ENCODE measurements around the gene AZU1. TPM values are rescaled to one million over a fixed set of nuclear protein-coding genes. Genes with fewer than 3 reads are reported as not detected.
"Not testable (repeated sequence)": the region's sequence is repeated elsewhere in the genome, so short reads cannot be mapped to it uniquely, and the experiment has no call there.

The AZU1 gene
- total RNA-seq, 1 donor from 2014 or later = not detected

- no peak for DNase-seq
- H3K9me3 Mint-ChIP-seq = no peaks in the 10 kb centered on the region
- H3K4me3 Mint-ChIP-seq = no peak overlapping the region
- peaks cover 54% of the 10 kb centered on the region for H3K36me3 Mint-ChIP-seq (ENCODE audit: low read depth)
- no peaks in the 10 kb centered on the region for H3K27me3 Mint-ChIP-seq
- peaks cover 6% of the 10 kb centered on the region for H3K4me1 Mint-ChIP-seq
- H3K27ac Mint-ChIP-seq = no peak overlapping the region
- intact Hi-C loops (cut with micrococcal nuclease) = no loop called here
These were observed 17.4 kb upstream of the AZU1 start for GRCh38 chr19:810077-810855.

GRCh38 chr19:810883-811489 is 16.7 kb upstream of the AZU1 start:
- Mint-ChIP-seq H3K9me3 (peaks cover 4% of the 10 kb centered on the region), H3K27me3 (no peaks in the 10 kb centered on the region), H3K27ac (no peak overlapping the region), H3K36me3 (ENCODE audit: low read depth) (peaks cover 55% of the 10 kb centered on the region), H3K4me1 (peaks cover 6% of the 10 kb centered on the region), H3K4me3 (no peak overlapping the region)
- no peak for DNase-seq
- intact Hi-C loops (cut with micrococcal nuclease) = no loop called here

GRCh38 chr19:811506-812048 is 16.1 kb upstream of the AZU1 start:
- H3K27ac Mint-ChIP-seq = no peak overlapping the region
- DNase-seq = no peak
- H3K4me1 Mint-ChIP-seq = peaks cover 6% of the 10 kb centered on the region
- H3K36me3 Mint-ChIP-seq (ENCODE audit: low read depth) = peaks cover 60% of the 10 kb centered on the region
- H3K9me3 Mint-ChIP-seq = peaks cover 9% of the 10 kb centered on the region
- intact Hi-C loops (cut with micrococcal nuclease) = no loop called here
- no peaks in the 10 kb centered on the region for H3K27me3 Mint-ChIP-seq
- no peak overlapping the region for H3K4me3 Mint-ChIP-seq

GRCh38 chr19:812049-812746 is 15.4 kb upstream of the AZU1 start:
- H3K27ac Mint-ChIP-seq = no peak overlapping the region
- H3K36me3 Mint-ChIP-seq (ENCODE audit: low read depth) = peaks cover 61% of the 10 kb centered on the region

GRCh38 chr19:812747-813218 is 14.9 kb upstream of the AZU1 start:
- intact Hi-C loops (cut with micrococcal nuclease) = no loop called here
- no peak for DNase-seq
- Mint-ChIP-seq H3K27me3 (no peaks in the 10 kb centered on the region), H3K4me3 (no peak overlapping the region), H3K4me1 (peaks cover under 1% of the 10 kb centered on the region), H3K36me3 (ENCODE audit: low read depth) (peaks cover 55% of the 10 kb centered on the region), H3K27ac (no peak overlapping the region), H3K9me3 (peaks cover 15% of the 10 kb centered on the region)

More at GRCh38 chr19:812049-812746, 15.4 kb upstream of the AZU1 start:
- Mint-ChIP-seq H3K4me1 (peaks cover 6% of the 10 kb centered on the region), H3K4me3 (no peak overlapping the region), H3K9me3 (peaks cover 15% of the 10 kb centered on the region), H3K27me3 (no peaks in the 10 kb centered on the region)
- intact Hi-C loops (cut with micrococcal nuclease) = no loop called here
- no peak for DNase-seq

GRCh38 chr19:813219-814151 is 14.2 kb upstream of the AZU1 start:
- Mint-ChIP-seq H3K4me3 (no peak overlapping the region), H3K36me3 (ENCODE audit: low read depth) (peaks cover 51% of the 10 kb centered on the region), H3K4me1 (no peaks in the 10 kb centered on the region), H3K27ac (no peak overlapping the region), H3K27me3 (no peaks in the 10 kb centered on the region), H3K9me3 (peaks cover 15% of the 10 kb centered on the region)
- intact Hi-C loops (cut with micrococcal nuclease) = no loop called here
- DNase-seq = no peak

GRCh38 chr19:814152-815078 is 13.2 kb upstream of the AZU1 start:
- H3K27ac Mint-ChIP-seq = no peak overlapping the region

GRCh38 chr19:815079-815774 is 12.4 kb upstream of the AZU1 start:
- no peak for DNase-seq
- H3K4me3 Mint-ChIP-seq = no peak overlapping the region
- no peak overlapping the region for H3K27ac Mint-ChIP-seq
- no peaks in the 10 kb centered on the region for H3K4me1 Mint-ChIP-seq
- H3K36me3 Mint-ChIP-seq (ENCODE audit: low read depth) = peaks cover 43% of the 10 kb centered on the region
- intact Hi-C loops (cut with micrococcal nuclease) = no loop called here
- H3K9me3 Mint-ChIP-seq = peaks cover 15% of the 10 kb centered on the region
- peaks cover 4% of the 10 kb centered on the region for H3K27me3 Mint-ChIP-seq

More at GRCh38 chr19:814152-815078, 13.2 kb upstream of the AZU1 start:
- Mint-ChIP-seq H3K4me1 (no peaks in the 10 kb centered on the region), H3K36me3 (ENCODE audit: low read depth) (peaks cover 47% of the 10 kb centered on the region), H3K27me3 (no peaks in the 10 kb centered on the region), H3K4me3 (no peak overlapping the region), H3K9me3 (peaks cover 15% of the 10 kb centered on the region)
- intact Hi-C loops (cut with micrococcal nuclease) = no loop called here
- no peak for DNase-seq

GRCh38 chr19:815775-816499 is 11.7 kb upstream of the AZU1 start:
- H3K36me3 Mint-ChIP-seq (ENCODE audit: low read depth) = peaks cover 39% of the 10 kb centered on the region
- H3K4me1 Mint-ChIP-seq = no peaks in the 10 kb centered on the region
- intact Hi-C loops (cut with micrococcal nuclease) = no loop called here
- peaks cover 6% of the 10 kb centered on the region for H3K27me3 Mint-ChIP-seq
- peaks cover 15% of the 10 kb centered on the region for H3K9me3 Mint-ChIP-seq
- DNase-seq = no peak
- H3K4me3 Mint-ChIP-seq = no peak overlapping the region
- no peak overlapping the region for H3K27ac Mint-ChIP-seq

- Mint-ChIP-seq H3K9me3 (peaks cover 15% of the 10 kb centered on the region), H3K4me3 (no peak overlapping the region), H3K36me3 (ENCODE audit: low read depth) (peaks cover 36% of the 10 kb centered on the region), H3K27me3 (peaks cover 8% of the 10 kb centered on the region), H3K4me1 (no peaks in the 10 kb centered on the region), H3K27ac (no peak overlapping the region)
- DNase-seq = no peak
- intact Hi-C loops (cut with micrococcal nuclease) = no loop called here
These were observed 11.2 kb upstream of the AZU1 start for GRCh38 chr19:816500-816857.

GRCh38 chr19:820212-820611 is 7.4 kb upstream of the AZU1 start:
- not testable (repeated sequence) for DNase-seq, H3K4me1 Mint-ChIP-seq, H3K27ac Mint-ChIP-seq, H3K4me3 Mint-ChIP-seq
- H3K9me3 Mint-ChIP-seq = peaks cover 15% of the 10 kb centered on the region
- H3K36me3 Mint-ChIP-seq (ENCODE audit: low read depth) = peaks cover 16% of the 10 kb centered on the region
- peaks cover 24% of the 10 kb centered on the region for H3K27me3 Mint-ChIP-seq
- intact Hi-C loops (cut with micrococcal nuclease) = loop anchor here (10.0 kb wide), 1 partner anchor 45 kb away; no protein-coding TSS in a partner anchor

All from activated CD4-positive, alpha-beta T cell treated with anti-CD3 and anti-CD28 coated beads, Interleukin-2, amount 10 ng/mL, durations not matched to agents 24 days and 14 days (primary cell).